H1 (cell line): ENCODE measurements around the gene TET1. TPM values are rescaled to one million over a fixed set of nuclear protein-coding genes. Genes with fewer than 3 reads are reported as not detected.

Experiments
- CTCF ChIA-PET: fragments of 300-600 bp; sonication (Branson Sonifier 250); formaldehyde crosslinking; loops from one replicate; lab custom pipeline; 2021; ENCODE audit not compliant: partially characterized antibody; lab: Charles Lee
- POLR2A ChIA-PET: fragments of 300-600 bp; sonication (Branson Sonifier 250); formaldehyde crosslinking; loops from one replicate; lab custom pipeline; 2021; ENCODE audit warnings: inconsistent platforms; ENCODE audit not compliant: partially characterized antibody; lab: Charles Lee
- DNase-seq, 2 experiments: peaks; one replicate each; pipeline versions ENCODE4 v3.0.0 to v3.0.0-alpha.2; 2010 to 2022; ENCODE audit warnings: low spot score in 2 of 2, low read depth in 1 of 2, mixed read lengths in 1 of 2
- FAIRE-seq: peaks from 2 replicates; lab custom pipeline; 2011; peaks lifted over from hg19 to GRCh38; lab: Jason Lieb, UNC
- H2AFZ ChIP-seq: 2 replicates; pipeline ENCODE4 v1.8.1; 2012; ENCODE audit warnings: low read length, inconsistent platforms
- H2AK5ac ChIP-seq: 2 replicates; pipeline ENCODE4 v1.6.1; 2013; ENCODE audit warnings: low read depth, low read length
- H2BK120ac ChIP-seq: replicated peaks from 2 replicates; pipeline ENCODE3; 2013; ENCODE audit warnings: low read depth, low read length, inconsistent platforms
- H2BK12ac ChIP-seq: 2 replicates; pipeline ENCODE4 v1.6.1; 2013; ENCODE audit warnings: low read depth, low read length
- H2BK15ac ChIP-seq: 2 replicates; pipeline ENCODE4 v1.6.1; 2013; ENCODE audit warnings: low read length
- H2BK20ac ChIP-seq: 2 replicates; pipeline ENCODE4 v1.6.1; 2013; ENCODE audit warnings: low read length
- H2BK5ac ChIP-seq: 2 replicates; pipeline ENCODE4 v1.6.1; 2013; ENCODE audit warnings: low read depth, low read length
- H3K14ac ChIP-seq: 2 replicates; pipeline ENCODE4 v1.6.1; 2013; ENCODE audit warnings: inconsistent platforms; ENCODE audit not compliant: insufficient read length
- H3K18ac ChIP-seq: 2 replicates; pipeline ENCODE4 v1.6.1; 2013; ENCODE audit warnings: low read length; ENCODE audit errors: extremely low read depth
- H3K23ac ChIP-seq: 2 replicates; pipeline ENCODE4 v1.6.1; 2013; ENCODE audit warnings: inconsistent platforms; ENCODE audit not compliant: insufficient read length
- H3K23me2 ChIP-seq: 2 replicates; pipeline ENCODE4 v1.6.1; 2013; ENCODE audit warnings: low read depth, low read length
- H3K27ac ChIP-seq: 2 replicates; pipeline ENCODE4 v1.6.1; 2011; ENCODE audit warnings: low read depth, low read length, inconsistent platforms
- H3K27me3 ChIP-seq, 4 experiments: replicated peaks in 1 of 4; 1 replicate in 1 of 4; 2 replicates in 3 of 4; pipeline versions ENCODE4 v1.6.1 to v1.8.1; 2011 to 2013; ENCODE audit warnings: low read length in 3 of 4, mild to moderate bottlenecking in 3 of 4, inconsistent platforms in 2 of 4, mixed read lengths in 2 of 4, moderate library complexity in 1 of 4; ENCODE audit not compliant: control insufficient read depth in 3 of 4, insufficient read depth in 3 of 4; ENCODE audit errors: extremely low read depth in 1 of 4
- H3K36me3 ChIP-seq, 4 experiments: 2 replicates each; pipeline versions ENCODE4 v1.6.1 to v1.8.1; 2011 to 2013; ENCODE audit warnings: mild to moderate bottlenecking in 4 of 4, low read length in 3 of 4, moderate library complexity in 2 of 4, control low read depth in 1 of 4, inconsistent platforms in 1 of 4; ENCODE audit not compliant: insufficient read depth in 4 of 4, control insufficient read depth in 2 of 4
- H3K4ac ChIP-seq: replicated peaks from 2 replicates; pipeline ENCODE3; 2013; ENCODE audit warnings: low read length, low read depth, mixed read lengths, inconsistent platforms; ENCODE audit not compliant: insufficient read length
- H3K4me1 ChIP-seq, 4 experiments: replicated peaks in 1 of 4; 1 replicate in 1 of 4; 2 replicates in 3 of 4; pipeline versions ENCODE4 v1.6.1 to v1.8.1; 2011 to 2013; ENCODE audit warnings: low read length in 3 of 4, inconsistent platforms in 2 of 4, mixed read lengths in 1 of 4; ENCODE audit not compliant: insufficient read depth in 4 of 4, control insufficient read depth in 3 of 4
- H3K4me2 ChIP-seq, 2 experiments: 2 replicates each; pipeline versions ENCODE4 v1.6.1 to v1.8.1; 2011 to 2013; ENCODE audit warnings: low read depth in 2 of 2, low read length in 2 of 2, control low read depth in 1 of 2, inconsistent platforms in 1 of 2, mild to moderate bottlenecking in 1 of 2; ENCODE audit not compliant: insufficient read depth in 1 of 2
- H3K4me3 ChIP-seq, 4 experiments: fragments of 200-600, 300-600 bp in 1 of 4; sonication (generic), shearing (Covaris generic), sonication (Bioruptor Twin) in 1 of 4; 2 replicates each; pipeline versions ENCODE4 v1.5.1 to v1.8.1; 2011 to 2016; ENCODE audit warnings: low read length in 4 of 4, low read depth in 3 of 4, control low read depth in 2 of 4, inconsistent platforms in 2 of 4, mild to moderate bottlenecking in 2 of 4, mixed read lengths in 1 of 4, moderate library complexity in 1 of 4; ENCODE audit not compliant: insufficient read depth in 2 of 4; ENCODE audit errors: extremely low read depth in 1 of 4
- H3K56ac ChIP-seq: replicated peaks from 2 replicates; pipeline ENCODE3; 2013; ENCODE audit warnings: low read depth, mild to moderate bottlenecking, mixed read lengths, low read length, inconsistent platforms; ENCODE audit not compliant: insufficient read length
- H3K79me1 ChIP-seq: 2 replicates; pipeline ENCODE4 v1.6.1; 2013; ENCODE audit warnings: low read depth, low read length, control low read depth
- H3K79me2 ChIP-seq, 2 experiments: 2 replicates each; pipeline versions ENCODE4 v1.6.1 to v1.8.1; 2012 to 2013; ENCODE audit warnings: low read length in 2 of 2, mild to moderate bottlenecking in 2 of 2, inconsistent platforms in 1 of 2; ENCODE audit not compliant: insufficient read depth in 2 of 2, control insufficient read depth in 1 of 2
- H3K9ac ChIP-seq, 4 experiments: replicated peaks in 1 of 4; 1 replicate in 1 of 4; 2 replicates in 3 of 4; pipeline versions ENCODE4 v1.6.1 to v1.8.1; 2011 to 2013; ENCODE audit warnings: low read depth in 3 of 4, low read length in 3 of 4, control low read depth in 2 of 4, mild to moderate bottlenecking in 2 of 4, moderate library complexity in 2 of 4, inconsistent platforms in 1 of 4; ENCODE audit errors: extremely low read depth in 1 of 4
- H3K9me3 ChIP-seq, 2 experiments: 2 replicates each; pipeline versions ENCODE4 v1.6.1 to v1.8.1; 2012 to 2013; ENCODE audit warnings: mild to moderate bottlenecking in 2 of 2, moderate library complexity in 2 of 2, control low read depth in 1 of 2, inconsistent platforms in 1 of 2, low read depth in 1 of 2, low read length in 1 of 2, mixed read lengths in 1 of 2; ENCODE audit not compliant: insufficient read depth in 2 of 2
- H4K20me1 ChIP-seq, 2 experiments: replicated peaks in 1 of 2; 2 replicates each; pipeline versions ENCODE3 to v1.8.1; 2011 to 2013; ENCODE audit warnings: inconsistent platforms in 2 of 2, low read length in 2 of 2, mild to moderate bottlenecking in 1 of 2; ENCODE audit not compliant: insufficient read depth in 2 of 2, control insufficient read depth in 1 of 2
- H4K5ac ChIP-seq: 2 replicates; pipeline ENCODE4 v1.6.1; 2013; ENCODE audit warnings: low read length, low read depth, mixed read lengths, inconsistent platforms; ENCODE audit not compliant: insufficient read length
- H4K8ac ChIP-seq: 2 replicates; pipeline ENCODE4 v1.8.0; 2013; ENCODE audit warnings: mild to moderate bottlenecking, moderate library complexity, low read length, inconsistent platforms; ENCODE audit not compliant: insufficient read depth; ENCODE audit errors: extremely low read depth
- H4K91ac ChIP-seq: replicated peaks from 2 replicates; pipeline ENCODE3; 2013; ENCODE audit warnings: low read length, mixed read lengths, inconsistent platforms; ENCODE audit not compliant: insufficient read length
- EZH2 ChIP-seq: fragments of 200-600 bp; sonication (generic); IDR thresholded peaks from 2 replicates; pipeline ENCODE4 v1.7.1; 2012; ENCODE audit warnings: low read depth, mild to moderate bottlenecking, moderate library complexity, low read length, inconsistent platforms; ENCODE audit not compliant: severe bottlenecking
- RAD21 ChIP-seq, 2 experiments: IDR thresholded peaks in 1 of 2; conservative IDR thresholded peaks in 1 of 2; 2 replicates each; pipeline ENCODE4 v1.6.1; 2011; ENCODE audit warnings: low read depth in 2 of 2, low read length in 2 of 2, improper control_type of control experiment in 1 of 2, inconsistent platforms in 1 of 2, mild to moderate bottlenecking in 1 of 2, moderate library complexity in 1 of 2
- SP1 ChIP-seq: IDR thresholded peaks from 2 replicates; pipeline ENCODE4 v1.6.1; 2011; ENCODE audit warnings: low read depth, low read length
- SRF ChIP-seq: IDR thresholded peaks from 2 replicates; pipeline ENCODE4 v1.6.1; 2011; ENCODE audit warnings: mild to moderate bottlenecking, low read depth, low read length, moderate library complexity
- WGBS, 2 experiments: shearing (Covaris generic) in 1 of 2; methylation state at CpG; one replicate each; pipeline versions ENCODE4 v1.1.6 to v1.1.7; 2013 to 2015; ENCODE audit warnings: low lambda C conversion rate in 2 of 2, mixed read lengths in 2 of 2, inconsistent platforms in 1 of 2, low coverage in 1 of 2, missing lambda C conversion rate in 1 of 2; ENCODE audit not compliant: insufficient replicate concordance in 2 of 2, insufficient coverage in 1 of 2, insufficient read length in 1 of 2; ENCODE audit errors: extremely low coverage in 1 of 2, missing lambda C conversion rate in 1 of 2; 5-methylcytosine and 5-hydroxymethylcytosine counted together
- polyA plus RNA-seq, 7 experiments: library from polyadenylated mRNA; depleted of rRNA in 3 of 7; stranded (reverse) in 5 of 7; unstranded in 2 of 7; fragments of >200 nt in 5 of 7; fragments of 200-250 nt in 2 of 7; gene quantifications; 1 replicate in 5 of 7; 2 replicates in 1 of 7; 4 replicates in 1 of 7; pipeline versions ENCODE4 v1.2.1 to v1.2.3, GENCODE V29; 2011 to 2013; ENCODE audit warnings: missing spikeins in 2 of 7, mixed read lengths in 2 of 7
- total RNA-seq: library from RNA; stranded (reverse); fragmentation: NEBNext Ultra II Directional; extraction: Animal tissue kit (Norgen Biotek cat#: 25700); gene quantifications from 2 replicates; pipeline ENCODE4 v1.2.1, GENCODE V29; 2021

Gene TET1
- total and polyA plus RNA-seq, 2 of the 8 experiments (the other 6 are each of a cell fraction or from before 2014, with no cell fraction given), result 15.2 to 69.3 TPM

GRCh38 chr10:68742397-68742796 lies 182.3 kb downstream of the TET1 start:
- H2BK20ac ChIP-seq, result no peak overlapping the region
- H3K4me3 ChIP-seq, result no peak overlapping the region
- TF ChIP-seq SP1 (no peak), EZH2 (no peak), RAD21 (IDR thresholded peaks at IDR 0.05 in 1 of 2, conservative IDR thresholded peaks at IDR 0.05 in 1 of 2; ENCODE audit: low read depth in 2 of 2, low read length in 2 of 2) (no peak), SRF (no peak)
- TF ChIP-seq, all 59 proteins: peak for 0
- WGBS, 2 experiments, result 82% methylated on average over 6 of the region's 6 CpGs; no CpG with 5 or more reads in 1 of the 2 experiments
- no peak for DNase-seq
- CTCF ChIA-PET, result no interaction called here
- POLR2A ChIA-PET, result interaction anchor here (1.0 to 2.6 kb wide), 2 partner anchors 9 to 14 kb away, joined by 4 to 12 read pairs; no protein-coding TSS in a partner anchor
- no peak overlapping the region for H2BK12ac ChIP-seq
- no peaks in the 10 kb centered on the region for H3K4me1 ChIP-seq
- H3K9ac ChIP-seq, result no peak overlapping the region
- no peaks in the 10 kb centered on the region for H3K9me3 ChIP-seq
- no peak overlapping the region for H3K27ac ChIP-seq
- no peak overlapping the region for H3K4ac ChIP-seq
- H4K8ac ChIP-seq, result no peak overlapping the region
- no peak overlapping the region for H4K5ac ChIP-seq
- H2BK15ac ChIP-seq, result no peak overlapping the region
- no peak overlapping the region for H3K18ac ChIP-seq
- no peaks in the 10 kb centered on the region for H3K23me2 ChIP-seq
- no peak for FAIRE-seq
- no peaks in the 10 kb centered on the region; a peak in 1 of 4 replicates for H3K79me2 ChIP-seq
- H3K27me3 ChIP-seq, result no peaks in the 10 kb centered on the region
- no peak overlapping the region for H2AFZ ChIP-seq
- H3K36me3 ChIP-seq, result peaks cover 19 to 96% (median 64%) of the 10 kb centered on the region in 4 experiments
- no peak overlapping the region for H3K14ac ChIP-seq
- H2AK5ac ChIP-seq, result no peak overlapping the region
- no peak overlapping the region for H3K4me2 ChIP-seq
- H4K91ac ChIP-seq, result no peak overlapping the region
- no peak overlapping the region for H2BK5ac ChIP-seq
- peaks cover 1 to 5% of the 10 kb centered on the region in 2 experiments for H4K20me1 ChIP-seq
- H3K56ac ChIP-seq, result no peak overlapping the region
- H3K23ac ChIP-seq, result no peak overlapping the region
- H3K79me1 ChIP-seq, result no peaks in the 10 kb centered on the region
- H2BK120ac ChIP-seq, result no peak overlapping the region
